Keratinocyte (primary cell): ENCODE measurements around the gene SNCAIP. TPM values are rescaled to one million over a fixed set of nuclear protein-coding genes. Genes with fewer than 3 reads are reported as not detected.

Source experiments
- DNase-seq: peaks from one replicate; pipeline ENCODE4 v3.0.0-alpha.2; 2011; ENCODE audit warnings: low read depth, missing footprints, low spot score
- FAIRE-seq: peaks from 2 replicates; lab custom pipeline; 2011; peaks lifted over from hg19 to GRCh38; lab: Jason Lieb, UNC
- H2AFZ ChIP-seq: 2 replicates; pipeline ENCODE4 v1.6.0; 2012; ENCODE audit warnings: low read length, control low read depth, inconsistent platforms; ENCODE audit not compliant: control insufficient read depth
- H3K27ac ChIP-seq: 2 replicates; pipeline ENCODE4 v1.5.1; 2011; ENCODE audit warnings: low read length; ENCODE audit not compliant: control insufficient read depth, insufficient read depth
- H3K27me3 ChIP-seq: 3 replicates; pipeline ENCODE4 v1.6.0; 2011; ENCODE audit warnings: low read length; ENCODE audit not compliant: control insufficient read depth, insufficient read depth; ENCODE audit errors: extremely low read depth
- H3K36me3 ChIP-seq, 2 experiments: 2 replicates in 1 of 2; 3 replicates in 1 of 2; pipeline ENCODE4 v1.5.1; 2011; ENCODE audit warnings: low read length in 2 of 2, mild to moderate bottlenecking in 1 of 2; ENCODE audit not compliant: control insufficient read depth in 2 of 2, insufficient read depth in 2 of 2; ENCODE audit errors: extremely low read depth in 1 of 2
- H3K4me1 ChIP-seq: 3 replicates; pipeline ENCODE4 v1.5.1; 2011; ENCODE audit warnings: low read length; ENCODE audit not compliant: control insufficient read depth, insufficient read depth; ENCODE audit errors: extremely low read depth
- H3K4me2 ChIP-seq: 3 replicates; pipeline ENCODE4 v1.6.0; 2011; ENCODE audit warnings: low read depth, low read length; ENCODE audit not compliant: control insufficient read depth, insufficient read depth; ENCODE audit errors: extremely low read depth
- H3K4me3 ChIP-seq, 3 experiments: fragments of 200-600 bp in 1 of 3; sonication (generic) in 1 of 3; 2 replicates in 2 of 3; 3 replicates in 1 of 3; pipeline ENCODE4 v1.5.1; 2011 to 2016; ENCODE audit warnings: low read length in 3 of 3, mild to moderate bottlenecking in 3 of 3, control low read depth in 2 of 3, inconsistent platforms in 1 of 3, low read depth in 1 of 3, mixed read lengths in 1 of 3, mixed run types in 1 of 3, moderate library complexity in 1 of 3; ENCODE audit not compliant: control insufficient read depth in 2 of 3, insufficient read depth in 2 of 3; ENCODE audit errors: extremely low read depth in 1 of 3
- H3K79me2 ChIP-seq: 2 replicates; pipeline ENCODE4 v1.6.0; 2012; ENCODE audit warnings: low read length; ENCODE audit not compliant: control insufficient read depth, insufficient read depth
- H3K9ac ChIP-seq: 3 replicates; pipeline ENCODE4 v1.6.0; 2011; ENCODE audit warnings: low read length; ENCODE audit not compliant: control insufficient read depth, insufficient read depth; ENCODE audit errors: extremely low read depth
- H3K9me1 ChIP-seq: 3 replicates; pipeline ENCODE4 v1.6.0; 2011; ENCODE audit warnings: low read length; ENCODE audit not compliant: control insufficient read depth, insufficient read depth; ENCODE audit errors: extremely low read depth
- H3K9me3 ChIP-seq: 2 replicates; pipeline ENCODE4 v1.5.1; 2012; ENCODE audit warnings: low read depth, low read length; ENCODE audit not compliant: control insufficient read depth
- H4K20me1 ChIP-seq: 3 replicates; pipeline ENCODE4 v1.6.0; 2011; ENCODE audit warnings: low read length; ENCODE audit not compliant: control insufficient read depth, insufficient read depth; ENCODE audit errors: extremely low read depth
- EZH2 ChIP-seq: IDR thresholded peaks from one replicate; pipeline ENCODE4 v1.6.1; 2012; ENCODE audit warnings: inconsistent platforms, mild to moderate bottlenecking, low read length, moderate library complexity
- dilution Hi-C: fragments of 300-500 bp; cut with MboI; formaldehyde crosslinking; loops from one replicate; pipeline ENCODE4 v1.7.0; 2020; ENCODE audit warnings: low sequenced_read_pairs; ENCODE audit not compliant: extremely low pct_ligation_motif_present
- polyA plus RNA-seq, 5 experiments: library from polyadenylated mRNA; depleted of rRNA in 3 of 5; stranded (reverse) in 3 of 5; stranded (forward) in 1 of 5; unstranded in 1 of 5; fragments of >200 nt; gene quantifications; 1 replicate in 1 of 5; 2 replicates in 3 of 5; 3 replicates in 1 of 5; pipeline versions ENCODE4 v1.2.1 to v1.2.3, GENCODE V29; 2011 to 2012; ENCODE audit warnings: missing spikeins in 2 of 5, low read depth in 1 of 5, low replicate concordance in 1 of 5
- TF ChIP-seq, protein P1 (sequence below), 3 experiments: IDR thresholded peaks in 1 of 3; conservative IDR thresholded peaks in 1 of 3; optimal IDR thresholded peaks in 1 of 3; 2 replicates in 2 of 3; 3 replicates in 1 of 3; pipeline versions ENCODE3 to v1.5.1; 2011; ENCODE audit warnings: low read length in 3 of 3, mild to moderate bottlenecking in 3 of 3, moderate library complexity in 2 of 3, control low read depth in 1 of 3, inconsistent platforms in 1 of 3; ENCODE audit not compliant: insufficient read depth in 2 of 3; ENCODE audit errors: extremely low read depth in 1 of 3

Gene SNCAIP
- polyA plus RNA-seq, 1 donor (not counting 4 experiments of a cell fraction or from before 2014, with no cell fraction given), result not detected

GRCh38 chr5:122447879-122448278, 135.8 kb downstream of the SNCAIP start:
- FAIRE-seq, result no peak
- no peaks in the 10 kb centered on the region for H3K36me3 ChIP-seq
- H3K4me2 ChIP-seq, result no peak overlapping the region
- no peaks in the 10 kb centered on the region for H3K27me3 ChIP-seq
- no peak for DNase-seq
- H3K27ac ChIP-seq, result no peak overlapping the region
- no peak overlapping the region for H3K4me3 ChIP-seq
- no peaks in the 10 kb centered on the region for H3K9me1 ChIP-seq
- TF ChIP-seq EZH2, result no peak
- H3K79me2 ChIP-seq, result no peaks in the 10 kb centered on the region
- H3K9me3 ChIP-seq, result no peaks in the 10 kb centered on the region
- no peaks in the 10 kb centered on the region for H3K4me1 ChIP-seq
- no peak overlapping the region for H3K9ac ChIP-seq
- H2AFZ ChIP-seq, result no peak overlapping the region
- no peaks in the 10 kb centered on the region for H4K20me1 ChIP-seq
- dilution Hi-C loops, result no loop called here

DNA sequence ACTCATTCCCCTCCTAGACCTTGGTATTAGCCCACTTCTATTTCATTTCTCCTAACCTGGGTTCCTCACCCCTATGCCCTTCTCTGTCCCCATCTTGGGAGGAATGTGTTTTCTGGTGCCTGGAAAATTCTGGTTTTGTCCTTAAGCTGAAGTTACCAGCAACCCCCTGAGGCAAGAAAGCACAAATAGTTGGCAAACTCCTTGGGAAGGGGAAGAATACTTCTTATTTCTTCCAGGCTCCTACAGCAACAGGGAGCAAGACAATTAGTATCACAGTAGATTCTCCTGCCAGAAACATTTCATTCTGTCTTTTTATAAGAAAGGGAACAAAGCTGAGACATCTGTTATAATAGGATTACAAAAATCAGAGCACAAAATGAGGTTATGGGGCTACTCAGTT, 142.5 kb downstream of the SNCAIP start:
- H3K9ac ChIP-seq, result no peak overlapping the region
- H3K27me3 ChIP-seq, result no peaks in the 10 kb centered on the region
- H3K9me3 ChIP-seq, result no peaks in the 10 kb centered on the region
- no peak overlapping the region for H3K4me3 ChIP-seq
- H3K79me2 ChIP-seq, result no peaks in the 10 kb centered on the region
- no peaks in the 10 kb centered on the region for H3K36me3 ChIP-seq
- no peak for TF ChIP-seq EZH2
- TF ChIP-seq, protein P1, sequence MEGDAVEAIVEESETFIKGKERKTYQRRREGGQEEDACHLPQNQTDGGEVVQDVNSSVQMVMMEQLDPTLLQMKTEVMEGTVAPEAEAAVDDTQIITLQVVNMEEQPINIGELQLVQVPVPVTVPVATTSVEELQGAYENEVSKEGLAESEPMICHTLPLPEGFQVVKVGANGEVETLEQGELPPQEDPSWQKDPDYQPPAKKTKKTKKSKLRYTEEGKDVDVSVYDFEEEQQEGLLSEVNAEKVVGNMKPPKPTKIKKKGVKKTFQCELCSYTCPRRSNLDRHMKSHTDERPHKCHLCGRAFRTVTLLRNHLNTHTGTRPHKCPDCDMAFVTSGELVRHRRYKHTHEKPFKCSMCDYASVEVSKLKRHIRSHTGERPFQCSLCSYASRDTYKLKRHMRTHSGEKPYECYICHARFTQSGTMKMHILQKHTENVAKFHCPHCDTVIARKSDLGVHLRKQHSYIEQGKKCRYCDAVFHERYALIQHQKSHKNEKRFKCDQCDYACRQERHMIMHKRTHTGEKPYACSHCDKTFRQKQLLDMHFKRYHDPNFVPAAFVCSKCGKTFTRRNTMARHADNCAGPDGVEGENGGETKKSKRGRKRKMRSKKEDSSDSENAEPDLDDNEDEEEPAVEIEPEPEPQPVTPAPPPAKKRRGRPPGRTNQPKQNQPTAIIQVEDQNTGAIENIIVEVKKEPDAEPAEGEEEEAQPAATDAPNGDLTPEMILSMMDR (optimal IDR thresholded peaks at IDR 0.05 in 1 of 3, IDR thresholded peaks at IDR 0.05 in 1 of 3, conservative IDR thresholded peaks at IDR 0.05 in 1 of 3; ENCODE audit: extremely low read depth in 1 of 3, insufficient read depth in 2 of 3, low read length in 3 of 3), result no peak
- DNase-seq (no peak), FAIRE-seq (no peak)
- no peak overlapping the region for H3K4me2 ChIP-seq
- dilution Hi-C loops, result no loop called here
- H3K27ac ChIP-seq, result no peak overlapping the region
- no peak overlapping the region for H2AFZ ChIP-seq
- no peaks in the 10 kb centered on the region for H4K20me1 ChIP-seq
- H3K9me1 ChIP-seq, result no peaks in the 10 kb centered on the region
- no peaks in the 10 kb centered on the region for H3K4me1 ChIP-seq

DNA sequence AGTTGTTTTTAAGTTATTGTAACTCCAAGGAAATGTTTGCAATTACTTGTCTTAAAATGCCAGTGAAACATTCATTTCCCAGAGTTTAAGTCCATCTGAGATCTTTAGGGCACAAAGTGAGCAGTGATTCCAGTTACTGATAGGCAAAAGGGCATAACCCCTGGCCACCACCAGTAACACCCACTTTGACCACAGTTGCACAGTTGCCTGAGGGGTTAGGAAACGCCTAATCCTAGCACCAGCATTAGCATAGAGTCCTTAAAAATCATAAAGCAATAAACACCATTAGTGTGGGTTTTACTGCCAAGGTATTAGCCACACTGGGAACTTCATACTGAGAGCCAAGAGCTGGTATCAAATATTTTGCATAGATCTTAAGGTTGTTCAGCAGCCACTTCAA, 143.9 kb downstream of the SNCAIP start:
- Histone ChIP-seq H3K79me2 (no peaks in the 10 kb centered on the region), H3K27me3 (no peaks in the 10 kb centered on the region), H3K9ac (no peak overlapping the region), H3K4me1 (no peaks in the 10 kb centered on the region), H3K9me3 (no peaks in the 10 kb centered on the region), H2AFZ (no peak overlapping the region), H3K4me3 (no peak overlapping the region), H3K36me3 (no peaks in the 10 kb centered on the region), H3K4me2 (no peak overlapping the region), H3K9me1 (no peaks in the 10 kb centered on the region), H3K27ac (no peak overlapping the region), H4K20me1 (no peaks in the 10 kb centered on the region)
- dilution Hi-C loops, result no loop called here
- TF ChIP-seq EZH2, result no peak
- TF ChIP-seq, protein P1 (optimal IDR thresholded peaks at IDR 0.05 in 1 of 3, IDR thresholded peaks at IDR 0.05 in 1 of 3, conservative IDR thresholded peaks at IDR 0.05 in 1 of 3; ENCODE audit: extremely low read depth in 1 of 3, insufficient read depth in 2 of 3, low read length in 3 of 3), result no peak
- DNase-seq (no peak), FAIRE-seq (no peak)
